GM21717 (cell line): ENCODE data around the gene ECI2.
"Not testable (repeated sequence)": the region's sequence is repeated elsewhere in the genome, so short reads cannot be mapped to it uniquely, and the experiment has no call there.

ENCODE experiments used
- ATAC-seq: cut with Tn5 transposase; IDR thresholded peaks from one replicate; pipeline ENCODE4 v1.9.1; 2021; ENCODE audit warnings: mild to moderate bottlenecking, moderate library complexity; ENCODE audit not compliant: unreplicated experiment

Gene ECI2

GRCh38 chr6:4103929-4104328 lies 31.4 kb downstream of the ECI2 start:
- no peak for ATAC-seq

- ATAC-seq, result no peak
These were observed 32.6 kb downstream of the ECI2 start for GRCh38 chr6:4102687-4103244.

- ATAC-seq, result no peak
These were observed 34.1 kb downstream of the ECI2 start for GRCh38 chr6:4101298-4101697.

GRCh38 chr6:4100655-4101054 lies 34.7 kb downstream of the ECI2 start:
- no peak for ATAC-seq

- ATAC-seq, result no peak
These were observed 42.1 kb downstream of the ECI2 start for GRCh38 chr6:4093288-4093687.

GRCh38 chr6:4091941-4092340 lies 43.4 kb downstream of the ECI2 start:
- ATAC-seq, result no peak

GRCh38 chr6:4090043-4090442 lies 45.3 kb downstream of the ECI2 start:
- not testable (repeated sequence) for ATAC-seq

GRCh38 chr6:4088704-4089103 lies 46.7 kb downstream of the ECI2 start:
- no peak for ATAC-seq

GRCh38 chr6:4085332-4085700 lies 50.1 kb downstream of the ECI2 start:
- no peak for ATAC-seq

GRCh38 chr6:4084444-4085331 lies 50.7 kb downstream of the ECI2 start:
- ATAC-seq, result no peak

- no peak for ATAC-seq
These were observed 56.5 kb downstream of the ECI2 start, which contains the start of gene FAM217A for GRCh38 chr6:4078691-4079471. Gene FAM217A (minus strand): TSS chr6:4079137. CDS start chr6:4077414, 1,723 bp downstream.

- ATAC-seq, result no peak
These were observed 60.7 kb downstream of the ECI2 start for GRCh38 chr6:4074478-4075235.

- ATAC-seq, result no peak
These were observed 64.0 kb downstream of the ECI2 start for GRCh38 chr6:4071330-4071729.

- no peak for ATAC-seq
These were observed 66.2 kb downstream of the ECI2 start for GRCh38 chr6:4069199-4069598.

- no peak for ATAC-seq
These were observed 67.7 kb downstream of the ECI2 start for GRCh38 chr6:4067673-4068072.

- ATAC-seq, result no peak
These were observed 69.2 kb downstream of the ECI2 start for GRCh38 chr6:4066029-4066755.
